SK-N-SH treated with all-trans-retinoic acid at 6 μM for 48 hours (cell line): ENCODE data around the gene IRAG1.

ENCODE experiments used
- ATAC-seq: fragments of 200-7000 bp; cut with Tn5 transposase; 3 replicates; pipeline ENCODE4 v1.9.1; 2020; ENCODE audit warnings: mild to moderate bottlenecking, moderate library complexity
- ARNTL ChIP-seq: fragments of 450-650 bp; formaldehyde crosslinking; IDR thresholded peaks from 2 replicates; pipeline ENCODE4 v1.5.0; 2020; ENCODE audit warnings: low read depth, mild to moderate bottlenecking, moderate library complexity, borderline replicate concordance
- CSDC2 ChIP-seq: fragments of 250-450 bp; sonication (Bioruptor Pico); IDR thresholded peaks from 2 replicates; pipeline ENCODE4 v1.5.0; 2020; ENCODE audit warnings: mild to moderate bottlenecking, moderate library complexity
- ESRRG ChIP-seq: fragments of 250-450 bp; sonication (Bioruptor Pico); IDR thresholded peaks from 2 replicates; pipeline ENCODE4 v1.6.1; 2021; ENCODE audit warnings: mild to moderate bottlenecking
- ISL1 ChIP-seq: fragments of 250-450 bp; sonication (Bioruptor Pico); IDR thresholded peaks from 2 replicates; pipeline ENCODE4 v2.1.2; 2022; ENCODE audit warnings: mild to moderate bottlenecking, moderate library complexity
- OSR1 ChIP-seq: fragments of 250-450 bp; sonication (Bioruptor Pico); IDR thresholded peaks from 2 replicates; pipeline ENCODE4 v1.8.0; 2022; ENCODE audit warnings: moderate library complexity, mild to moderate bottlenecking, inconsistent platforms
- PPARA ChIP-seq: fragments of 250-450 bp; sonication (Bioruptor Pico); IDR thresholded peaks from 2 replicates; pipeline ENCODE4 v1.5.0; 2020; ENCODE audit warnings: mild to moderate bottlenecking, borderline replicate concordance
- RARB ChIP-seq: fragments of 250-450 bp; sonication (Bioruptor Pico); IDR thresholded peaks from 2 replicates; pipeline ENCODE4 v1.8.0; 2021; ENCODE audit warnings: mild to moderate bottlenecking, moderate library complexity
- SNAI2 ChIP-seq: fragments of 250-450 bp; sonication (Bioruptor Pico); IDR thresholded peaks from 2 replicates; pipeline ENCODE4 v1.5.0; 2020; ENCODE audit warnings: mild to moderate bottlenecking, moderate library complexity
- TCF4 ChIP-seq: fragments of 250-450 bp; sonication (Bioruptor Pico); IDR thresholded peaks from 2 replicates; pipeline ENCODE4 v1.8.0; 2021; ENCODE audit warnings: mild to moderate bottlenecking, moderate library complexity, borderline replicate concordance
- TOX ChIP-seq: fragments of 250-450 bp; sonication (Bioruptor Pico); IDR thresholded peaks from 2 replicates; pipeline ENCODE4 v1.8.0; 2021; ENCODE audit warnings: mild to moderate bottlenecking, moderate library complexity, borderline replicate concordance
- TSHZ2 ChIP-seq: fragments of 250-450 bp; sonication (Bioruptor Pico); IDR thresholded peaks from 2 replicates; pipeline ENCODE4 v1.5.0; 2020; ENCODE audit warnings: mild to moderate bottlenecking, moderate library complexity
- ZC3H10 ChIP-seq: fragments of 250-450 bp; sonication (Bioruptor Pico); IDR thresholded peaks from 2 replicates; pipeline ENCODE4 v1.5.1; 2021; ENCODE audit warnings: mild to moderate bottlenecking, moderate library complexity
- ZFP3 ChIP-seq: fragments of 250-450 bp; sonication (Bioruptor Pico); IDR thresholded peaks from 2 replicates; pipeline ENCODE4 v1.5.0; 2020; ENCODE audit warnings: mild to moderate bottlenecking, moderate library complexity
- ZNF565 ChIP-seq: fragments of 450-650 bp; formaldehyde crosslinking; conservative IDR thresholded peaks from 2 replicates; pipeline ENCODE4 v1.5.0; 2020; ENCODE audit warnings: low read depth, mild to moderate bottlenecking, moderate library complexity
- ZNF70 ChIP-seq: fragments of 450-650 bp; formaldehyde crosslinking; IDR thresholded peaks from 2 replicates; pipeline ENCODE4 v1.5.0; 2020; ENCODE audit warnings: mild to moderate bottlenecking, moderate library complexity
- ZNF8 ChIP-seq: fragments of 450-650 bp; formaldehyde crosslinking; IDR thresholded peaks from 2 replicates; pipeline ENCODE4 v1.5.0; 2020; ENCODE audit warnings: mild to moderate bottlenecking, moderate library complexity
- TF ChIP-seq, protein P1 (sequence below): fragments of 250-450 bp; sonication (Bioruptor Pico); IDR thresholded peaks from 2 replicates; pipeline ENCODE4 v1.8.0; 2020; ENCODE audit warnings: mild to moderate bottlenecking, moderate library complexity, borderline replicate concordance
- TF ChIP-seq, protein P2 (sequence below): fragments of 250-450 bp; sonication (Bioruptor Pico); IDR thresholded peaks from 2 replicates; pipeline ENCODE4 v1.5.1; 2020; ENCODE audit warnings: low read depth, mild to moderate bottlenecking, moderate library complexity
- TF ChIP-seq, protein P3 (sequence below): fragments of 250-450 bp; sonication (Bioruptor Pico); IDR thresholded peaks from 2 replicates; pipeline ENCODE4 v1.5.1; 2021; ENCODE audit warnings: mild to moderate bottlenecking, moderate library complexity

Gene IRAG1

GRCh38 chr11:10722307-10722706, 28.8 kb upstream of the IRAG1 start:
- ATAC-seq = no peak
- TF ChIP-seq, protein P1, sequence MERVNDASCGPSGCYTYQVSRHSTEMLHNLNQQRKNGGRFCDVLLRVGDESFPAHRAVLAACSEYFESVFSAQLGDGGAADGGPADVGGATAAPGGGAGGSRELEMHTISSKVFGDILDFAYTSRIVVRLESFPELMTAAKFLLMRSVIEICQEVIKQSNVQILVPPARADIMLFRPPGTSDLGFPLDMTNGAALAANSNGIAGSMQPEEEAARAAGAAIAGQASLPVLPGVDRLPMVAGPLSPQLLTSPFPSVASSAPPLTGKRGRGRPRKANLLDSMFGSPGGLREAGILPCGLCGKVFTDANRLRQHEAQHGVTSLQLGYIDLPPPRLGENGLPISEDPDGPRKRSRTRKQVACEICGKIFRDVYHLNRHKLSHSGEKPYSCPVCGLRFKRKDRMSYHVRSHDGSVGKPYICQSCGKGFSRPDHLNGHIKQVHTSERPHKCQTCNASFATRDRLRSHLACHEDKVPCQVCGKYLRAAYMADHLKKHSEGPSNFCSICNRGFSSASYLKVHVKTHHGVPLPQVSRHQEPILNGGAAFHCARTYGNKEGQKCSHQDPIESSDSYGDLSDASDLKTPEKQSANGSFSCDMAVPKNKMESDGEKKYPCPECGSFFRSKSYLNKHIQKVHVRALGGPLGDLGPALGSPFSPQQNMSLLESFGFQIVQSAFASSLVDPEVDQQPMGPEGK (CRISPR knock-in tag) = no peak
- TF ChIP-seq ZNF565 (CRISPR knock-in tag) (no peak), ARNTL (no peak), PPARA (CRISPR knock-in tag) (no peak), TSHZ2 (no peak), ZC3H10 (CRISPR knock-in tag) (no peak), SNAI2 (no peak), ZFP3 (CRISPR knock-in tag) (no peak), ESRRG (CRISPR knock-in tag) (no peak), TOX (CRISPR knock-in tag) (no peak), OSR1 (CRISPR knock-in tag) (no peak)
- TF ChIP-seq, protein P2, sequence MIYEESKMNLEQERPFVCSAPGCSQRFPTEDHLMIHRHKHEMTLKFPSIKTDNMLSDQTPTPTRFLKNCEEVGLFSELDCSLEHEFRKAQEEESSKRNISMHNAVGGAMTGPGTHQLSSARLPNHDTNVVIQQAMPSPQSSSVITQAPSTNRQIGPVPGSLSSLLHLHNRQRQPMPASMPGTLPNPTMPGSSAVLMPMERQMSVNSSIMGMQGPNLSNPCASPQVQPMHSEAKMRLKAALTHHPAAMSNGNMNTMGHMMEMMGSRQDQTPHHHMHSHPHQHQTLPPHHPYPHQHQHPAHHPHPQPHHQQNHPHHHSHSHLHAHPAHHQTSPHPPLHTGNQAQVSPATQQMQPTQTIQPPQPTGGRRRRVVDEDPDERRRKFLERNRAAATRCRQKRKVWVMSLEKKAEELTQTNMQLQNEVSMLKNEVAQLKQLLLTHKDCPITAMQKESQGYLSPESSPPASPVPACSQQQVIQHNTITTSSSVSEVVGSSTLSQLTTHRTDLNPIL = no peak

GRCh38 chr11:10720881-10721376, 27.4 kb upstream of the IRAG1 start:
- ATAC-seq = no peak
- TF ChIP-seq ARNTL (no peak), CSDC2 (CRISPR knock-in tag) (no peak), ZC3H10 (CRISPR knock-in tag) (no peak), RARB (no peak), ZNF8 (CRISPR knock-in tag) (no peak), ZFP3 (CRISPR knock-in tag) (no peak), ISL1 (no peak), TSHZ2 (no peak), PPARA (CRISPR knock-in tag) (no peak), TOX (CRISPR knock-in tag) (no peak), TCF4 (no peak), SNAI2 (no peak), ZNF70 (no peak), OSR1 (CRISPR knock-in tag) (no peak)
- TF ChIP-seq, protein P2 = no peak
- TF ChIP-seq, protein P1 (CRISPR knock-in tag) = no peak
- TF ChIP-seq, protein P3, sequence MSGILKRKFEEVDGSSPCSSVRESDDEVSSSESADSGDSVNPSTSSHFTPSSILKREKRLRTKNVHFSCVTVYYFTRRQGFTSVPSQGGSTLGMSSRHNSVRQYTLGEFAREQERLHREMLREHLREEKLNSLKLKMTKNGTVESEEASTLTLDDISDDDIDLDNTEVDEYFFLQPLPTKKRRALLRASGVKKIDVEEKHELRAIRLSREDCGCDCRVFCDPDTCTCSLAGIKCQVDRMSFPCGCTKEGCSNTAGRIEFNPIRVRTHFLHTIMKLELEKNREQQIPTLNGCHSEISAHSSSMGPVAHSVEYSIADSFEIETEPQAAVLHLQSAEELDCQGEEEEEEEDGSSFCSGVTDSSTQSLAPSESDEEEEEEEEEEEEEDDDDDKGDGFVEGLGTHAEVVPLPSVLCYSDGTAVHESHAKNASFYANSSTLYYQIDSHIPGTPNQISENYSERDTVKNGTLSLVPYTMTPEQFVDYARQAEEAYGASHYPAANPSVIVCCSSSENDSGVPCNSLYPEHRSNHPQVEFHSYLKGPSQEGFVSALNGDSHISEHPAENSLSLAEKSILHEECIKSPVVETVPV (CRISPR knock-in tag) = no peak
